HG03108 (cell line): Measurements from ENCODE around the gene ZNF670.

Experiments
- ATAC-seq: cut with Tn5 transposase; IDR thresholded peaks from one replicate; pipeline ENCODE4 v1.9.1; 2021; ENCODE audit warnings: moderate library complexity; ENCODE audit not compliant: unreplicated experiment

ZNF670 gene

GRCh38 chr1:247104965-247105364 lies 26.4 kb upstream of the ZNF670 start:
- ATAC-seq, result no peak

DNA sequence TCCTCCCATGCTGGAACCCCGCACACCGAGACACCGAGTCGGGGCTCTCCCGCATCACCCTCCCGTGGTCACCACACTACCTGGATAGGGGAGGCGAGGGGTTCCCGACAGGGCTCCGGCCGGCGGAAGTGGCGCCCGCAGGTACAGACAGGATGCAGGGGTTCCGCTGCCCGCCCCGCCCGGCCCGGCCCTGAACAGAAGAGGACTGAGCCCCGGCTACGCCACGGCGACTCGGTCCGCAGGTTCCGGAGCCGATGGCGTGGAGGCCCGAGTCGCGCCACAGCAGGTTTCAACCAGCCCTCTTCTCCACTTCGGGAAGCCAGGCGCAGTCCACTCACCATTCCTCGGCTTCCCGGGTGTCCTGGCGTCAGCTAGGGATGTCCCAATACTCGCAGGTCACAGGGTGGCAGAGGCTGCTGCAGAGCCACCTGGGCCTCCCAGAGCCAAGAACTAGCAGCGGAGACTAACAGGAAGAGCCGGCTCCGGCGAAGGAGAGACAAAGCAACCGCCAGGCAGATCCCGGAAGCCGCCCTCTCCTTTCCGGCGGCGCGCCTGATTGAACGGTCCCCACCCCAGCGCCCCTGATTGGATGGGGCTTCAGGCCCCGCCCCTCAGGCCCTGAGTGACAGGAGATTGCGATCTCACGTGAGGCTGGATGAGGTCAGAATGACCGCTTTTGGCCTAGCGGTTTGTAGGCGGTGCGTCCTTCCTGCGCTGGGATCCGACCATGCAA lies 25.4 kb upstream of the ZNF670 start, which contains the start of gene ZNF669:
Gene ZNF669 (minus strand): TSS at position 498 of the 733 bp plus-strand sequence. CDS start 157 bp downstream, at position 341.
- ATAC-seq, result peak; percentile 99

DNA sequence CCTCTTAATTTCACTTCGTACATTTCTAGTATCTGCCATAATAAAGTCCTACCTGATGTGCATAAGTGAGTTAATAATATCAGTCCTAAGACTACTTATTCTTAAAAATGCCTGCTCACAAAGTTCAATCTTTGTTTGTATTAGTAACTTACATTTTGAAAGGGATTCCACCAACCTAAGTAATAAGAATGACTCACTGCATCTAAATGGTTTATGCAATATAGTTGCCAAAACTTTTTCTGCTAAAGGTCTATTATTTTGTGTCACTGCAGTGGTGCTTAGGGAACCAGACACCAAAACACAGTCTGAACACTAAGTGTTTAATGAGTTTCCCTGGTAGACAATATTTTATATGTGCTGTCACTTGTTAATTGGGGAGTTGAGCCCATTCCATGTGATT lies 23.8 kb upstream of the ZNF670 start:
- ATAC-seq, result no peak

DNA sequence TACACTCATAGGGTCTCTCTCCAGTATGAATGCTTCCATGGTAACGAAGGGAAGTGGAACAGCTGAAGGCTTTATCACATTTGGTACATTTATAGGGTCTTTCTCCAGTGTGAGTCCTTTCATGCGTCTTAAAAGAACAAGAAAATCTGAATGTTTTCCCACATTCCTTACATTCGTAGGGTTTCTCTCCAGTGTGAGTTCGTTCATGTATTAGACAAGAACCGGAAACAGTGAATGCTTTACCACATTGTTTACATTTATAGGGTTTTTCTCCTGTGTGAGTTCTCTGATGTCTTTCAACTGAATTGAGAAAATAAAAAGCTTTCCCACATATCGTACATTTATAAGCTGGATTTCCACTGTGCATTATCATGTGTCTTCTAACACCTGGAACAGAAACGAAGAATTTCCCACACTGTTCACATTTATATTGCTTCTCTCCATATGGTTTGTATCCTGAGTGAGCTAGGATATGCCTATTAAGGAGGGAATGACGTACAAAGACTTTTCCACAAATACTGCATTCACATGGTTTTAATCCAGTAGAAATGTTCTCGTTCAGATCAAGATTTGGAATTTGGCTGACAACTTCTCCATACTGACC lies 22.2 kb upstream of the ZNF670 start:
- no peak for ATAC-seq

DNA sequence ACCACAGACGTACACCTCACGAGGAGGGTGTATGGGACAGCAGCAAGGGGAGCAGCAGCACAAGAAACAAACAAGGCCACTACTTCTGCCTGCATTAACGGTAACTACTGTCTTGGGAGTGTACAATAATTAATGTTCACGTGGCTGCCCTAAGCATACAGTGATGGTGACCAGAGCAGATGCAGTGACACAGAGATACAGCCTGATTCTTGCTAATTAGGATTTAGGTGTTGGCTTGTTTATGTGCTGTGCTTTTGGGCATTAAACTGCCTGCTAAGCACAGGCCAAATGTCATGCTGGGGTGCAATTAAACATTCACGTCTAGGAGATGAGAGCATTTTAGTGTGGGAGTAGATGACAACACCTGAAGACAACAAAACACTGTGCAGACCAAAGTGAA lies 18.3 kb upstream of the ZNF670 start:
- ATAC-seq, result no peak

- no peak for ATAC-seq
Observed at GRCh38 chr1:247096544-247096943, 17.9 kb upstream of the ZNF670 start.

DNA sequence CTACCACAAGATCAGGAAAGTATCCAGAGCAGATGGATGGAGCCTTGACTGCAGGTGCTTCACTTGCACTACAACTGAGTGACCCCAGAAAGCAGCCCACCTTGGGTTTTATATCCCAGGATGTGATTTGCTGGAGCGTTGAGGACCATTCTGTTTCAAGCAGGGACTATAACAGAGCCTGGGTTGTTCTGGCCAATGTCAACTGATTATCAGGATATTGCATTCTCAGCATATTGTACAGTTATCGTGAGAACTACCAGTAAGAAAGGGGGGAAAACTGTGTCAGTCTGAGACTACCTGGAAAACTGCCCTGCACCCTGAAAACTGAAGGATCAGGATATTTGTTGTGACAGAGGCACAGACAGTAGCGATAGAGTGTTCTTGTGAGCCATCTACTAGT lies 17.5 kb upstream of the ZNF670 start:
- ATAC-seq, result no peak

- ATAC-seq, result no peak
Observed at GRCh38 chr1:247090455-247090854, 11.8 kb upstream of the ZNF670 start.

GRCh38 chr1:247089616-247090375 lies 11.2 kb upstream of the ZNF670 start:
- ATAC-seq, result no peak

DNA sequence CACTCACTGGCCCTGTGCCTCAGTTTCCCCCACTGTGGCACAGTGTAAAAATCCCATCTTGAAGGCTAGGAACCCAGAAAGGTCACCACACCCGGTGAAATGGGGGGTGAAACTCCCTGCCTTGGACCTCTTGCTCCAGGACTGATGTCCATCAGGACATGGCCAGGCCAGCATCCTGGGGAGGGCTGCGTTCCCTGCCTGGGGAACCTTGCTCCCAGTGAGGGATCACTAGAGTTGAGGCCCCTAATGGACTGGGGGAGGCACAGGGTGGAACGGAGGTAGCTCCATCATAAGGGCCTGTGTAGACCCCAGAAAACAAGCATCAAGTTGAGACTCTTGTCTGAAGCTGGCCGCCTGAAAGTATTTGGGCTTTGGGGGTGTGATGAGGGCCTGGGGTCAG lies 10.4 kb upstream of the ZNF670 start:
- no peak for ATAC-seq

DNA sequence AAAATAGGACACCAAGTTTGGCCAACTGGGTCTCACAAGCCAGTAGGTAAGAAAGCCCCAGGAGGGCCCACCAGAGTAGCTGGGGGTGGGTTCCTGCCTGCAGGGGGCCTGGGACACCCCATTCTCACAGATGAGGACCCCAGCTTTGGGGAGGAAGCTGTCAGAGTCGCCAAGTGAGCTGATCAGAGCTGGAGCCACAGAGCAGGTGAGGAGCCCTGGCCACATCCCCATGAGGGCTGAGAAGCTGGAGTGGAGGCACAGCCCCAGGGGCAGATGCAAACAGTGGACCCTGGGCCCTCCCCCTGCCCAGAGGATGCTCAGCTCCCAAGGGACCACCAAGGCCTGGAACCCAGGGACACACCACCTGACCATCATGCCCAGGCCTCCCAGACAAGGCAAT lies 8.6 kb upstream of the ZNF670 start:
- no peak for ATAC-seq

DNA sequence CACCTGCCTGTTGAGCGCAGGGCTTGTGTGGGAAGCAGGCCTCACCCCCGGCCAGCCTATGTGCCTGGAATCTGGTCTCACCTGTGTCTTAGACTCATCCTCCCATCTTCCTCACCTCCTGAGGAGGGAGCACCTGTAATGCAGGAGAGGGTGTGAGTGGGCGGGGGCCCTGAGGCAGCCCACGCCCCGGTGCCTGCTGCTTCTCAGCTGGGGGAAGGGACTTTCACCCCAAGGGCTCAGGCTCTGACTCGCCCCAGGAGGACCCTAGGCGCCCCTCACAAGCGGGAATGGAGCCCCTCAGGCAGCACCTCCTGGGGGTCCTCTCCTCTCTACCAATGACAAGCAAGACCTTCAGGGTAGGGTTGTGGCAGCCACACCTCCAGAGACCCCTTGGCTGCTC lies 6.7 kb upstream of the ZNF670 start:
- no peak for ATAC-seq

DNA sequence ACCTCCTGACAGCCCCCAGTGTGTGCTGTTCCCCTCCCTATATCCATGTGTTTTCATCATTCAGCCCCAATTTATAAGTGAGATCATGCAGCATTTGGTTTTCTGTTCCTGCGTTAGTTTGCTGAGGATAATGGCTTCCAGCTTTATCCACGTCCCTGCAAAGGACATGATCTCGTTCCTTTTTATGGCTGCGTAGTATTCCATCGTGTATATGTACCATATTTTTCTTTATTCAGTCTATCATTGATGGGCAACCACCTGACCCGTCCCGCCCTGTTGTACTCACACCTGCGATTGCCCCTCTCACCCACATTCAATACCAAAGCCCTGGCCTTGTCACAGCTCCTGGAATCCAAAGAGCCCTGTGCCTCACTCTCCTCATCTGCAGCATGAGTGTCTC lies 6.2 kb upstream of the ZNF670 start:
- ATAC-seq, result no peak

GRCh38 chr1:247079141-247079874 lies 697 bp upstream of the ZNF670 start:
- no peak for ATAC-seq

DNA sequence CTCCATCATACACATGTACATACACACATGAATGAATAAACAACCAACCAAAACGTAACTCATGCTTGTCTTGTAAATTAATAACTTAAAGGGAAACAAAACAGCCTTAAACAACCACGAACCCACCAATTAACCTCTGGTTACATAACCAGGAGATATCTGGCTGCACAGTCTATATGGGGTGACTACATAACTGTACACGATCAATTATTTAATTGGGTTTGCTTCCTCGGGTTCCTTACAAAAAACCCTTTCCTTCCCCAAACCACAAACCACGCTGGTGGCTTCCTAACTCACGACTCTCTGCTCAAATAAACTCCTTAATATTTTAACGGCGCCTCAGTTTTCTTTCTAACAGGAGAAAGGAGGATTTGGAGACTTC lies 744 bp downstream of the ZNF670 start:
- peak; percentile 31 for ATAC-seq

- no peak for ATAC-seq
Observed at GRCh38 chr1:247077213-247077612, 1.4 kb downstream of the ZNF670 start.

DNA sequence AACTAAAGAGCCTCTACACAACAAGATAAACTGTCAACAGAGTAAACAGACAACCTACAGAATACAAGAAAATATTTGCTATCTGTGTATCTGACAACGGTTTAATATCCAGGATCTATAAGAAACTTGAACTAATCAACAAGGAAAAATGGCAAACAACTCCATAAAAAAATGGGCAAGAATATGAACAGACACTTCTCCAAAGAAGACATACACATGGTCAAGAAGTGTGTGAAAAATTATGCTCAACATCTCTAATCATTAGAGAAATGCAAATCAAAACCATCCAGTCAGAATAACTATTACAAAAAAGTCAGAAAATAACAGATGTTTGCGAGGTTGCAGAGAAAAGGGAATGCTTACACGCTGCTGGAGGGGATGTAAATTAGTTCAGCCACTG lies 8.0 kb downstream of the ZNF670 start:
- no peak for ATAC-seq

DNA sequence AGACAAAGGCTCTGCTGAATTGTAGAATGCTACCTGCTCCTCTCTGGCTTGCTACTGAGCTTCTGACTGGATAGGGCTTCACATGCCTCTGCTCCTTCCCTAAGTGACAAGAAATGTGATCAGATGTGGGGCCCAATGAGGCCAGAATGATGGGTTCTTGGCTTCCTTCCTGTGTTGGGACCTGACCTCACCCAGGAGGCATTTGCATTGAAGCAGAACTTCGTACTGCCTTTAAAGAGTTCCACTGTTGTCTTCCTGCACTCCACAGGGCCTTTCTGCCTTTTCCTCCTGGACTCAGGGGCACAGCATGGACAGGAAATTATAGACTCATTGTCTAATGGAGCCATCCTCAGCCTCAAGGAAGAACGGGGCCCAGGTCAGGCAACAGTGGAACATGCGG lies 14.3 kb downstream of the ZNF670 start:
- no peak for ATAC-seq

GRCh38 chr1:247060771-247061170 lies 17.8 kb downstream of the ZNF670 start:
- ATAC-seq, result no peak

DNA sequence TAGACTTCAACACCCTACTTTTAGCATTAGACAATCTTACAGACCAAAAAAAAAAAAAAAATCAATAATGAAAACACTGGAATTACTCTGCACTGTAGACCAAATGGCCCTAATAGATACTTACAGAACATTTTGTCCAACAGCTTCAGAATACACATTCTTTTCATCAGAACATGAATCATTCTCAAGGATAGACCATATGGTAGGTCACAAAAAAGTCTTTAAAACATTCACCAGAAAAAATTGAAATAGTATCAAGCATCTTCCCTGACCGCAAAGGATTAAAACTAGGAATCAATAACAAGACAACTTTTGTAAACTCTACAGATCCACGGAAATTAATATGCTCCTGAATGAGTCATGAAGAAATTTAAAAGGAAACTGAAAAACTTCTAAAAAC lies 22.5 kb downstream of the ZNF670 start:
- ATAC-seq, result no peak

DNA sequence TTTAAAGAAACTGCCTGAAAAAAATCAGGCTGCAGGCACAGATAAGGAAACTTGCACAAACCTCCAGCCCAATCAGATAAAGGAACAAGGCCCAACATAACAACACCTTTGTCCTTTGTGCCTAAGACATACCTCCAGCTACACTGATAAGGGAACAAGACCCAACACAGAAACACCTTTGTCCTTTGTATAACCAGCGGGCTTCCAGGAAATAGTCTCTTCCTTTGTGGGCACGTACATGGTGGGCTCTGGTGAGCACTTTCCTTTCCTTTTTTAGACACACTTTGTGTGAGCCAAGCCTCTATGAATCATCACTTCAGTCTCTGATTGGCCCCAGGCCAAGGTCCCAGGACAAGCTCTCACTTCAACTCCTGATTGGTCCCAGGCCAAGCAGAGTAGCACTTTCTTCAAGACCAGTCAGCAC lies 23.6 kb downstream of the ZNF670 start:
- ATAC-seq, result no peak
